Left cardiac atrium (tissue), 4 donors: ENCODE data around the gene GASK1B. TPM values are rescaled to one million over a fixed set of nuclear protein-coding genes. Genes with fewer than 3 reads are reported as not detected.

ENCODE experiments used
- ATAC-seq, 2 donors: fragments of 200-7000 bp; cut with Tn5 transposase; one replicate each; pipeline ENCODE4 v1.9.1; 2020; ENCODE audit warnings: mild to moderate bottlenecking in 2 of 2, moderate library complexity in 2 of 2
- DNase-seq: peaks from one replicate; pipeline ENCODE4 v3.0.0-alpha.2; 2020
- intact Hi-C, 2 donors: fragments of 100-400 bp; cut with DNase I; formaldehyde crosslinking; loops; one replicate each; pipeline versions ENCODE4 v1.14.1 to v1.15.1; 2022 to 2023
- total RNA-seq, 2 donors: library from RNA; stranded (reverse); fragmentation: NEBNext Ultra II Directional; extraction: Animal tissue kit (Norgen Biotek cat#: 25700); gene quantifications; one replicate each; pipeline ENCODE4 v1.2.1, GENCODE V29; 2021
- donor health status: DM: no; HTN: yes; CAD: no.
- donor health status: DM: no; HTN: yes; CAD: no; lungs with severe emphysema.
- donor health status: DM: yes; HTN: yes; CAD: no.
- donor health status: Dilated cardiomyopathy.

The GASK1B gene
- total RNA-seq, 2 donors from 2014 or later = 61.5 to 71.2 TPM

- peak; percentile 49 to 90 for ATAC-seq
- DNase-seq = peak; percentile 58
- intact Hi-C loops = no loop called here
Observed at GRCh38 chr4:158161551-158162354, 11.1 kb downstream of the GASK1B start.

- intact Hi-C loops = no loop called here
- DNase-seq = no peak
- ATAC-seq = no peak
Observed at GRCh38 chr4:158159718-158160094, 13.1 kb downstream of the GASK1B start.

- ATAC-seq (peak in 1 of 2 donors; percentile 23), DNase-seq (no peak)
- intact Hi-C loops = no loop called here
Observed at GRCh38 chr4:158159054-158159717, 13.6 kb downstream of the GASK1B start.

GRCh38 chr4:158157412-158157811, 15.4 kb downstream of the GASK1B start:
- intact Hi-C loops = no loop called here
- ATAC-seq (no peak), DNase-seq (no peak)

- ATAC-seq (no peak), DNase-seq (no peak)
- intact Hi-C loops = no loop called here
Observed at GRCh38 chr4:158155656-158156356, 17.0 kb downstream of the GASK1B start.

- DNase-seq (no peak), ATAC-seq (no peak)
- intact Hi-C loops = no loop called here
Observed at GRCh38 chr4:158147151-158147550, 25.7 kb downstream of the GASK1B start.

- DNase-seq (no peak), ATAC-seq (no peak)
- intact Hi-C loops = no loop called here
Observed at GRCh38 chr4:158146736-158147135, 26.1 kb downstream of the GASK1B start.

GRCh38 chr4:158139086-158139485, 33.7 kb downstream of the GASK1B start:
- intact Hi-C loops = no loop called here
- DNase-seq = no peak
- ATAC-seq = no peak

GRCh38 chr4:158134222-158134621, 38.6 kb downstream of the GASK1B start:
- intact Hi-C loops = no loop called here
- DNase-seq (no peak), ATAC-seq (no peak)

GRCh38 chr4:158133551-158133950, 39.3 kb downstream of the GASK1B start:
- ATAC-seq (no peak), DNase-seq (no peak)
- intact Hi-C loops = no loop called here

GRCh38 chr4:158131027-158131426, 41.8 kb downstream of the GASK1B start:
- intact Hi-C loops = no loop called here
- ATAC-seq = peak in 1 of 2 donors; percentile 43
- DNase-seq = no peak

- no peak for ATAC-seq
- intact Hi-C loops = no loop called here
Observed at GRCh38 chr4:158130204-158130603, 42.6 kb downstream of the GASK1B start.

GRCh38 chr4:158129694-158130093, 43.1 kb downstream of the GASK1B start:
- intact Hi-C loops = no loop called here
- ATAC-seq (no peak), DNase-seq (no peak)

More at GRCh38 chr4:158130204-158130603, 42.6 kb downstream of the GASK1B start:
- no peak for DNase-seq

- DNase-seq (no peak), ATAC-seq (no peak)
- intact Hi-C loops = no loop called here
Observed at GRCh38 chr4:158128540-158128939, 44.3 kb downstream of the GASK1B start.

- ATAC-seq = no peak
- intact Hi-C loops = no loop called here
- DNase-seq = no peak
Observed at GRCh38 chr4:158125310-158125709, 47.5 kb downstream of the GASK1B start.

Other genes with a start within 250 kb of the GASK1B start
- gene TMEM144, start 37.5 kb upstream of the GASK1B start, total RNA-seq = 10 to 100 TPM in 1 of 2 donors, 1 to 10 TPM in 1; 9.3 to 11.1 TPM